ENCODE data around the gene VAV3.

DNA sequence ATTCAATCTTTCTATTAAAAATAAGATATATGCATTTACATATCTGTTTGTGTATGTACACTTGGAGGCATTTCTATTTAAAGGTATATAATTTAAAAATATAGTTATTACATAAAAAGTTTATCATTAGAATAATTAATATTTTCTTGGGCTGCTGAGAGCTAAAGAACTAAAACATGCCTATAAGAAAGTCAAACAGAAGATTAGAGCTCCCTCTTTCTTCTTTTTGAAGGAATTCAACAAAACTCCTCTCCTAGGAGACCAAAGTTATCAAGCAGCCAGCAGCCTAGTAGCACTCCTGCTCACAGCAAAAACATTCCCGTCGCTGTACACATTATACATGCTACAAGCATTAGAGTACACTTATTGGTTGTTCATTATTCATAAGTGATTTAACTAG is 216.4 kb downstream of the VAV3 start:
- TF ChIP-seq POLR2A (IDR thresholded peaks at IDR 0.05; ENCODE audit: low read depth) (no peak), CTCF (IDR thresholded peaks at IDR 0.05) (peak; percentile 44 to 62 (median 51)), POLR2AphosphoS5 (IDR thresholded peaks at IDR 0.05) (no peak), EP300 (IDR thresholded peaks at IDR 0.05) (no peak)
